Activated CD4-positive, alpha-beta T cell treated with anti-CD3 and anti-CD28 coated beads, Interleukin-2, amount 50 U/mL, for 16 hours (primary cell): ENCODE results near the gene ZFYVE9.
"Not testable (repeated sequence)": the region's sequence is repeated elsewhere in the genome, so short reads cannot be mapped to it uniquely, and the experiment has no call there.

Experiments
- DNase-seq: peaks from one replicate; pipeline ENCODE4 v3.0.0-alpha.2; 2020

ZFYVE9 gene

DNA sequence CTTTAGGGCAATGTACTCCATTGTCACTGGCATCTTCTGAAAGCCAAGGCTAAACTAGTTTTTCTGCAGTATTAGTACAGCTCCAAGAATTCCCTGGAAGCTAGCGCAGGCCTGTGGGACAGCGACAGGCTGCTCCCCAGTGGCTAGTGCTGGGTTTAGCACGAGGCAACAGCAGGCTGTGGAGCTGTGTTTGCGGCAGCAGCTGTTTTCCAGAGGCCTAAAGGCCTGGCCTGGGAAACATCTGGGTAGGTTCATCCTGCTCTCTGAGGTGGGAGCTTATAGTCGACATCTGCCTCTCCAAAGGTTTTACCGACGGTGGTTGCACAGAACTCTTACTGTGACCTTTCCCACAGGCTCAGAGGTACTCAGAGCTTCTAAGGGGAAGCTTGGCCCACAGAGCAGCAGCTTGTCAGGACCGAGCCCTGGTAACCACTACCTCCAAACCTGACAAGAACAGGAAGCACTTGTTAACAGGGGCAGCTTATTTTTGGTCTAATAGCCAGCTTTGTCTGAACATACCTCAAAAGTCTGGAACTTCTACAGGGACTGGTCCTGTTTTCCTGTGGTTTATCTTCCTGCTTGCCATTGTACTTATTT, 206.9 kb downstream of the ZFYVE9 start:
- DNase-seq = no peak

DNA sequence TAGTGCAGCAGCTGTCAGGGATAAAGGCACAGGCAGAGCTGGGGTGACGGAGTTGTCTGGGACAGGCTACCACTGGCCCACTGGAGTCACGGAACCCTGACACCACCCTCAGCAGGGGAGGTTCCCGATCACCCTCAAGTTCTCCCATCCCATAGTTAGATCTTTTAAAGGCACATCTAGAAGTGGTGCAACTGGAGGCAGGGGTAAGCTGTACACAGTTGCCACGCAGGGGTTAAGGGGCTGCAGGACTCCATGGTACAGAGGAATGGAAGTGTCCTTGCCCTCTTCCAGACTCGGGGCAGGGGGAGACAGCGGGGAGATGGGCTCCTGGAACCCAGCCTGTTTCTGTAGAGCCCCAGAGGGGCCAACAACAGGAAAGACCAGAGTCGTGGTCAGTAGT, 210.8 kb downstream of the ZFYVE9 start:
- no peak for DNase-seq

DNA sequence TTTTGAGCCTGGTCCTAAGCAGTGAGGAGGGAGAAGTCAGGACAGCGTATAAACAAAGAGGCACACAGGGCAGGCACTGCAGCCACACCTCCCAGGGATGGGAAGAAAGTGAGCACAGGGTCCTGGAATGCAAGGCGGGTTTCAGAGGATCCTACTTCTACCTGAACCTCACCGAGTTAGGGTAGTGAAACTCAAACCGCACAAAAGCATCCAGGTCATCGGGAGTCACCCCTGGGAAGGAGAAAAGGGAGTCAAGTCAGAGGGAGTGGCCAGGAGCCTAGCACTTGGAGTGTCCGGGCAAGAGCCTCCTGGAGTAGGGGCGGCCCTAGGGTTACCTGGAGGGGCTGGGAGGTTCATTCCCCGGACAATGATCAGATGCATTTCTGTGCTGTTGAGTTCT, 213.5 kb downstream of the ZFYVE9 start:
- DNase-seq = no peak

DNA sequence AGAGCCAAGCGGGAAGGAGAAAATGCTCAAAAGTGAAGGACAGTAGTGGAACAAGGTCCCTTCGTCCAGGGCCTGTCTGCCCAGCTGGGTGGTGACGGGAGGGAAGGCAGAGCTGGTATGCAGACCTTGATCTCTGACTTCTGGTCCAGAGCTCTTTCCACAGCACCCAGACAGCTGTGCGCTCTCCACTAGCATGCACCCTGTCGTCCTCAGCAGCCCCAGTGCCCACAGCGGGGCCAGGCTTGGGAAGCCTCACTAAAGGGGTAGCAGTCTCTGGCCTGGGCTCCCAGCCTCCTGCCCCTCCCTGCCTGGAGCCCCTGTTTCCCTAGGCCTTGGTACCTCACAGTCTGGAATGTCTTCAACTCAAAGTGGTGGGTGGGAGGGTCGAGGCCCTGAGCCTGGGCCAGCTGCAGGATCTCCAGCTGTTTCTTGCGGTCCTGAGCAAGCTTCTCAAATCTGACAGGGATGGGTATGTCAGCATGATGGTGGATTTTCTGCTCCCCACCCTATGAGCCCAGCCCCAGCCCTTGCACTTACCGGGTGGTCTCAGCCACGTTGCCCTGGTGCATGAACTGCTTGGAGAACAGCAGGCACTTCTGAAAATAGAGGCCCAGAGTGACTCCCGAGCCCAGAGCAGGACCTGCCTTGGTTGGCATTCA, 214.1 kb downstream of the ZFYVE9 start:
- no peak for DNase-seq

DNA sequence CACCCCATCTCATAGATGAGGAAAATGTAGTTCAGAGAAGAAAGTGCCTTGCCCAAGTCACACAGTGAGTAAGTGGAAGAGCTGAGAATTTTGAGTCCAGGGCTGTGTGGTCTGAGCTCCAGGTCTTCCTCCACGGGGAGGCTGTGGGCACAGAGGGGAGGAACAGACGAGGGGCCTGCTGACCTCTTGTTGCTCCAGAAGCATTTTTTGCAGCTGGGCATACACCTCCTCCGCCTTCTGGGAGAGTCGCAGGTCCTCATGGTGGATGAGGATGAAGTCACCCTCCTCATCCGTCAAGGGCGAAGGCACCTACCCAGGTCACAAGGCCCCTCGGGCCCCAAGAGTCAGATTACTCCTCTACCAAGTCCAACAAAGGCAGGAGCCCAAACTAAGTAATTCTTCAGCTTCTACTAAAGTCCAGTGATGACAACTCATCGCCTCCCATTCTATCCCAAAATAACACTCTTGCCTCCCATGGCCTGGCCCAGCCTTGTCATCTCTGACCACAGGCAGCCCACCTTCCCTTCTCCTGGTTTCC, 215.0 kb downstream of the ZFYVE9 start:
- no peak for DNase-seq

DNA sequence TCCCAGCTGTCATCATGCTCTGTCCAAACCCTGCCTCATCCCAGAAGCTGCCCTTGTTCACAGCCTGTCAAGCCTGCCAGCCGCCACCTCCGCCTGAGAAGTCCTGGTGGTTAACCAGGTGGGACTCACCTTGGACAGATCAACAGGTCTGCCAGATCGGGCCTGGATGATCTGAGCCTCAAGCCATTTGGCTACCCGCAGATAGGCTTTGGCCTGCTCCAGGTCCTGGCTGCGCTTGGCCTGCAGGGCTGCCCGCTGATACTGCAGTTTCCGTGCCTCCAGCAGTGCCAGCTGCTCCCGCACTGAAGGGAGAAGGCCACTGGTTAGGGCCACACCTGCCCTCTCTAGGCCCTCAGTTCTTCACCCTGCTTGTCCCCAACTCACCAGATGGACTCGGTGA, 215.5 kb downstream of the ZFYVE9 start:
- DNase-seq = no peak

DNA sequence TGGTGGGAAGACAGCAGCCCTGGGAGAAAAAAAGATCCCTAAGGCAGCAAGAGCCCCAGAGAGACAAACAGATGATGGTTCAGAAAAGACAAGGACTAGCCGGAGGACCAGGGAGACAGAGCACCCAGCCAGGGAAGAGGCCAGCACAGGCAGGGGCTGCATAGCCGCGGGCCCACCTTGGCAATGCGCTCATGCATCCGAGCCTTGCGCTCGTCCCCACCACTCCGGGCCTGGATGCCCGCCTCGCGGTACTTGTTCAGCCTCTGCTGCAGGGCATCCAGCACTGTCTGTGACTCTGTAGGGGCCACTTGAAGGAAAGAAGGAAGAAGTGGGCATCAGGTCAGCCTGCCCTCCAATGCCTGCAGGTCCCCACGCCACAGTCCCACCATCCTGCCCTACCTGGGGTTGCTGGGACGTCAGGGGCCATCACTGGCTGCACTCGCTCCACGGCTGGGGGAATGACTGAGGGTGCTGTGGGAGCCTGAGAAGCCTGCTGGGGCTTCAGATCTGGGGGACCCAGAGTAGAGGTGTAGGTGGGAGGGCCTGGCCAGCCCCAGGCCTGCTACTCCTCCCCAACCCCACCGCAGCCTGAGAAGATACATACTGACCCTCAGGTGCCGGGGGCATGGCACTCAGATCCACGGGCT, 217.1 kb downstream of the ZFYVE9 start:
- no peak for DNase-seq

DNA sequence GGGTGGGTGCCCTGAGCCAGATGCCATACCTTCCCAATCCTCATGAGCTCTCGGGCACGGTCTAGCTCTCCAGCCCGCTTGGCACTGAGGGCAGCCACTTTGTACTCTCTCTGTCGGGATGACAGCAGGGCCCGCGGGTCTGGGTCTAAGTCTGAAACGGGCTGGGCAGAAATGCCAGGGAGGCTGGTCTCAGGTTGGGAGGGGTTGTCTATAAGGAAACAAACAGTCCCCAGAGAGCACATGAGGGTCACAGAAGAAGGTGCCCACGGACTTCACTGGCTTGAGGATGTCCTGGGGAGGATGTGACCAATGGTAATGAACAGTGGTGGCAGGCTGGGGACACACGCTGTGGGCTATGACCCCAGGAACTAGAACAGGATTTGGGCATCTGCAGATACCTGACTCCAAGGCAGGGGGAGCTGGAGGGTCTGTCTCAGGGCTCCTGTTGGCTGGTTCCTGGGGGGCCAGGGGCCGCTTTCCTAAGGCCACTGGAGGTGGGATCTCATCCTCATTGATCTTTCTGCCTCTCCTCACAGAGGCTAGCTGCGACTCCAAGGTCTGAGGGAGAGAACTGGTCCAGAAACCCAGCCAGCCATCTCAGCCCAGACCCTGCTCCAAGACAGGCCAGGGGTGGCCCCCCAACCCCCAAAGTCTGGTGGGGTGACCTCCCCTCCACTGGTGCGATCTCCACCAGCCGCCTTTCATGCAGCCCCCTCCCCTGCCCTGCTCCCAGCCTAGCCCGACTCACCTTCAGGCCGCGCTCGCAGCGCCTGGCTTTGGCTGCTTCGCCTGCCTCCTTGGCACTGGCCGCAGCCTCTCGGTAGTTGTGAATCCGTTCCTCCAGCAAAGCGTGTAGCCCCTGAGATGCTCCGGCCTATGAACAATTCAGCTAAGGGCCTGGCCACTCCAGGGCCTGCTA, 218.0 kb downstream of the ZFYVE9 start:
- DNase-seq = no peak

DNA sequence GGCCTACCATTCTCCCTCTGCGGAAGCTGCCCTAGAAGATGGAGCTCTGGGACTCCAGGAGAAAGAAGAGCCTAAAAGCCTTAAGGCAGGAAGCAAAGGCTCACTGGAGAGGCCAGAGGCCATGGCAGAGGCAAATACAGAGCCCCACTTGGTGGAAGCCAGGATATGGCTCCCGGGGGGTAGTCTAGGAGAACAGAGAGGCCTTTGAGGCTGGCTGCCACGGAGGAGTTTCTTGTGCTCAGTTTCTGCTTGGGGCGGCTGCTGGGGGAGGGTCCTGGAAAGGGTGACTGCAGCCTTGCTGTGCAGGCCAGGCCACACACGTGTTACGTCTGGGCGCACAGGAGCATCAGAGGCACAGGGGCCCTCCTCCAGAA, 218.7 kb downstream of the ZFYVE9 start:
- no peak for DNase-seq

DNA sequence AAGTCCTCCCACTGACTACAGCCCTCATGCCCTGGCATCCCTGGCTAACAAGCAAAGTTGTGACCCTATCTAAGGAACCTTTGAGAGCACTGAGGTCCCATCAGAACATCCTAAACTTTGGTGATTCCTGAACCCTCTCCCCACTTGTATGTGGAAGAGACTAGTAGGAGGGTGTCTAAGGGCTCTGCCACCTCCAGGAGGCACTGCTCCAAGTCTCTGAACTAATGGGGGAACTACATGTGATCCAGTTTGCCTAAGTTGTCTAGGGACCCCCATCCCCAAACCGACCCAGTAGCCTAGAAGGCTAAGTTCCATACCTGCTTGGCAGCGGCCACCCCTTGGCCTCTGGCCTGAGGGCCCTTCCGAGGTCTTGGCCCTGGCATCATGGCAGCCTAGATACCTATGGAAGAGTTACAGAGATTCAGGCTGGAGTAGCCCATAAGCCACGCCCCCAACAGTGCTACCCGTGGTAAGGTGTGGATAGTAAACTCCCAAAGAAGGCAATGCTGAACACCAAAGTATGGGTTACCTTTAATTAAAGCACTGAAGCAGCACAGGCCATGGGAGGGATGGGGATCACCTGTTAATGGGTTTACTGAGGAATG, 222.4 kb downstream of the ZFYVE9 start:
- DNase-seq = peak; percentile 5

DNA sequence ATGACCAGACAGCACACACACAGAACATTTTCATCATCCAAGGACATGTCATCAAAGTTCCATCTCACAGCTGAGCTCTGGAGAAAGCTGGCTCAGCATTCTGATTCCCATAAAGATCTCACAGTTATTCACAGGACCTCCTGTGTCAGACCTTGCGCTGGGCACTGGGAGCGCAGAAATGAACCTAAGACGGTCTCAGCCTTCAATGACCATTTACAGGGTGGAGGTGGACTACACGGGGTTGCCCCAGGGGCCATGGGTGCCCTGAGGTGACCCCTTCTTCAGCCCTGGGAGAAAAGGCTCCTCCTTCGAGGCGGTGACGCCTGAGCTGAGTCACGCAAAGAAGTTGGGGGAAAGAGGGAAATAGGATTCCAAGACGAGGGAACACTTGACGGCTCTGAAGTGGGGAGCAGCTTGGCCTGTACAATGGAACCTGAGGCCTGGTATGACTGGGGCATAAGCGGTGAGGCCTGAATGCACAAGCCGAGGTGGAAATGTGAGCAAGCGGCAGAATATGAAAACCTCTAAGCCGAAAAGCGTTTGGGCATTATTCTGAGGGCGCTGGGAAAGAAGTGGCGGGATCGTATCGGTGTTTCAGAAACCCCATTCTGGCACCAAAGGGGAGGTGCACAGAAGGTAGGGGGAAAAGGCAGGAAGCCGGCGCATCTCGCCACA, 223.3 kb downstream of the ZFYVE9 start:
- peak; percentile 31 for DNase-seq

DNA sequence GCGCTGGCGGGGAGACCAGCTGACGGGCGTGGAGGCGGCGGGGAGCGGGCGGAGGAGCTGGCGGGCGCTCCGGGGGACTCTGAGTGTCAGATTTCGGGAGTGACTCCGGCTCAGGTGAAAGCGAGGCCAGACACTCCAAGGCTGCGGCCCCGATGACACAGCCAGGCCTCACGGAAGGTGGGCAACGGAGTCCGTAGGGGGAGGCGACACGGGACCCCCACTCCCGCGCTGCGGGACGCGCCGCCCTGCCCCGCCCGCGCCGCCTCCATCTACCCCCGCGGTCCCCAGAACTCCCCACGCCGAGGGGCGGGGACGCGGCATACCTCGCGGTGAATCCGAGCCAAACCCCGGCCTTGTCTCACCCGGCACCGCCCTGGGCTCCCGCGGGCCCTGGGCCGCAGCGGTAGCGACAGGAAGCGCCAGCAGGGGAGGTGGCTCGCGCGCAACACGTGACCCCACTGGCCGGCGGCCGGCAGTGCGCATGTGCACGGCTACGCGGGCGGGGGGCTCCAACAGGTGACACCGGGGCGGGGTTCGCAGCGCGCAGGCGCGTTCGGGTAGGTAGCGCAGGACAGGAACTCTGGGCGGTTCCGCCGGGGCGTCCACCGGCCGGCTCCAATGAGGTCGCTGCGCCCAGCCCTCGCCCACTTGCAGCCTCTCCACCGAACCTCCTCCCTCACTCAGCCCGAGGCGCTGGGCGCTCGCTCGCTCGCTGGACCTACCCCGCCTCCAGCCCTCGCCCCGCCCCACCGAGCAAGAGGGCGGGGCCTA, 224.0 kb downstream of the ZFYVE9 start, which contains the start of gene CC2D1B:
CC2D1B (minus strand) TSS at position 460 of the 771 bp plus-strand sequence. CDS start 1,585 bp downstream, outside the sequence.
- peak; percentile 99 for DNase-seq

DNA sequence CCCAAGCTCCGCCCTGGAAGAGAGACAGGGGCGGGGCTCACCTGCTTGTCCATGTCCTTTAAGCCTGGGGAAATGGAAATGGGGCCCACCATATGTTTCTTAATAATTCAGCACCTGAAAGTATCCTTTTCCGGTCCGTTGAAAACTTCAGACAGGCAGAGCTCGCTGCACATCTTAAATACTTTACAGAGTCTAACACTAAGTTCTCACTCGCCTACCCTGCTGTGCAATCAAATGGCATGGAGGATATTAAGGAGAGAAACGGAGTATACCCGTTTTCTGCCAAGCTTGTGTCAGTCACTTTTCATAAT, 224.6 kb downstream of the ZFYVE9 start:
- no peak for DNase-seq

DNA sequence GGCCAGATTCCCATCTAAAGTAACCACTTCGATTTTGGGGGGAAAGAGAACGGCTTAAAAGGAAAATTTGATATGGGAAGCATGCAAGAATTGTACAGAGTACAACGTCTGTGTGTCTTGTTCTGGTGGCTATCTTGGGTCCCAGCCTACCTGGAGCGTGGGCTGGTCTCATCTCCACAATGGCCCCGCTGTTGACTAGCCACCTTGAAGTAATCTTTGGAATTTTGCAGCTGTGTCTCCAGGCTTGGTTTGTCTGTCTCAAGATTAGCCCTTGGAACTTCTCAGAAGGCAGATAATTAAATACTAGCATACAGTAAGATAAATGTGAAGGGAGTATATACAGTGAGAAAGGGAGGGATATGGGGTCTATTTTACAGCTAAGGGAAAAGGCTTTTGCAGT, 225.4 kb downstream of the ZFYVE9 start:
- no peak for DNase-seq

DNA sequence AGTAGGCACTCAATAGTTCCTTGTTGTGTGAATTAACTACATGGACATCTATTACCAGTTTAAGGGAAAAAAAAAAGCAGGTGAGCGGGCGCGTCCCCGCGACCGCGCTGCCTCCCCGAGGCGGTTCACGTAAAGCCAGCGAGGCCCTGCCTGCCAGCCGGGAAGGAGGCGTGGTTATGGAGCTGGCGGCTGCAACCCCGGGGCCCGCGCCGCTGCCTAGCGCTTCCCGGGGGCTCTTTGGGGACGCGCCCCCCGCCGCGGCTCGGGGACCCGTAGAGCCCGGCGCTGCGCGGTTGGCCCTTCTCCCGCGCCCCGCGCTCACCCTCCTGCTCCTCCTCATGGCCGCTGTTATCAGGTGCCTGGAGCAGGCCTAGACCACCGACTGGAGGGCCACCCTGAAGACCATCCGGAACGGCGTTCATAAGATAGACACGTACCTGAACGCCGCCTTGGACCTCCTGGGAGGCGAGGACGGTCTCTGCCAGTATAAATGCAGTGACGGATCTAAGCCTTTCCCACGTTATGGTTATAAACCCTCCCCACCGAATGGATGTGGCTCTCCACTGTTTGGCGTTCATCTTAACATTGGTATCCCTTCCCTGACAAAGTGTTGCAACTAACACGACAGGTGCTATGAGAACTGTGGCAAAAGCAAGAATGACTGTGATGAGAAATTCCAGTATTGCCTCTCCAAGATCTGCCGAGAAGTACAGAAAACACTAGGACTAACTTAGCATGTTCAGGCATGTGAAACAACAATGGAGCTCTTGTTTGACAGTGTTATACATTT, 226.7 kb downstream of the ZFYVE9 start:
- peak; percentile 51 for DNase-seq

DNA sequence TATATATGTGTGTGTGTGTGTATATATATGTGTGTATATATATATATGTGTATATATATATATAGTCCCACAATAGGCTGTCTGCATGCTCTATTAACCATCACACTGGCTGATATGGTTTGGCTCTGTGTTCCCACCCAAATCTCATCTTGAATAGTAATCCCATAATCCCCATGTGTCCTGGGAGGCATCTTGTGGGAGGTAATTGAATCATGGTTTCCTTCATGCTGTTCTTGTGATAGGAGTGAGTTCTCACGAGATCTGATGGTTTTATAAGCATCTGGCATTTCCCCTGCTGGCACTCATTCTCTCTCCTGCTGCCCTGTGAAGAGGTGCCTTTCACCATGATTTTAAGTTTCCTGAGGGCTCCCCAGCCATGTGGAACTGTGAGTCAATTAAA, 228.0 kb downstream of the ZFYVE9 start:
- DNase-seq = not testable (repeated sequence)

DNA sequence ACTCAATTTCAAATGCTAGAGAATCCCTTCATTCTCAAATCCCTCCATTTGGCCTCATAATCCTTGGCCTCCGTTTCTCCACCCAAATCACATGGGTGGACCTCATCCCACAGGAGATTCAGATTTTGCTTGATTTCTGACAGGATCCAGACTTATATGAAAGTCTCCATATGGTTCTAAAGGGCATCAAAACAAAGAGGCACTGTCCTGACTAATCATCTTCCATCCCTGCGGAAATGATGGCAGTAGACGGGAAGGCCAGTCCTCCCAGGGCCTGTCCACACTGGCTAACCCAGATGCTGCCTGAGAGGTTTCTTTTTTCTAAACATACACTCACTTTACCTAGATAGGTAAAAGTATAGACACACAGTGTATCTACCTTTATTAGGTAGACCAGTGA, 243.5 kb downstream of the ZFYVE9 start:
- no peak for DNase-seq

DNA sequence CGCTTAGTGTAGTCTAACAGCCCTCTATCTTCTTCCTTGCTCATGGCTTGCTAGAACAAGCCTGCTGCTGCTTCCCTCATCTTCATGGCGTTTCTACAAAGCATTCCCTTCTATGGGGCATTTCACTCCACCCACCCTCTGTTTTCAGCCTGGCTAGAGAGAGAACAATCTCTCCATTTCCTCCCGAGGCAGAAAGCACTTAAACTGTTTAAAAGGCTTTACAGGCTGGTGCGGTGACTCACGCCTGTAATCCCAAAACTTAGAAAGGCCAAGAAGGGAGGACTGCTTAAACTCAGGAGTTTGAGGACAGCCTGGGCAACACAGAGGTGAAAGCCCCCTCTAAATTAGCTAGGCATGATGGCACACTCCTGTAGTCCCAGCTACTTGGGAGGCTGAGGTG, 244.6 kb downstream of the ZFYVE9 start:
- DNase-seq = no peak

DNA sequence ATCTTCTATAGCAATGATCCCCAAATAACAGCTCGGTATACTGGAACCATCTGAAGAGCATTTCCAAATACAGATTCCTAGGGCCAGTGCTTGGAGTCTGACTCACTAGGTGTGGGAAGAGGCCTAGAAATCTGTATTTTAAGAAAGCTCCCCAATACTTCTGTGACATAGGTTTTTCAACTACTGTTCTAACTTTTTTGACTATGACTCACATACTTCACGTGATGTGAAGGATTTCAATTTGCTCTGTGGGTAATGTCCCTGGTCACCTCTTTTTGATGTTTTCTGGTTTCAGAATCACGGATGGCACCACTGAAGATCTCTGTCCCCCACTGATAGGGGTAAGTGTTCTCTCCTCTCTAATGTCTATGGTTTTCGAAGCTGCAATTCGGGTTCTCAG, 251.3 kb downstream of the ZFYVE9 start:
- no peak for DNase-seq
